ENCODE data around the gene SF3B4.

DNA sequence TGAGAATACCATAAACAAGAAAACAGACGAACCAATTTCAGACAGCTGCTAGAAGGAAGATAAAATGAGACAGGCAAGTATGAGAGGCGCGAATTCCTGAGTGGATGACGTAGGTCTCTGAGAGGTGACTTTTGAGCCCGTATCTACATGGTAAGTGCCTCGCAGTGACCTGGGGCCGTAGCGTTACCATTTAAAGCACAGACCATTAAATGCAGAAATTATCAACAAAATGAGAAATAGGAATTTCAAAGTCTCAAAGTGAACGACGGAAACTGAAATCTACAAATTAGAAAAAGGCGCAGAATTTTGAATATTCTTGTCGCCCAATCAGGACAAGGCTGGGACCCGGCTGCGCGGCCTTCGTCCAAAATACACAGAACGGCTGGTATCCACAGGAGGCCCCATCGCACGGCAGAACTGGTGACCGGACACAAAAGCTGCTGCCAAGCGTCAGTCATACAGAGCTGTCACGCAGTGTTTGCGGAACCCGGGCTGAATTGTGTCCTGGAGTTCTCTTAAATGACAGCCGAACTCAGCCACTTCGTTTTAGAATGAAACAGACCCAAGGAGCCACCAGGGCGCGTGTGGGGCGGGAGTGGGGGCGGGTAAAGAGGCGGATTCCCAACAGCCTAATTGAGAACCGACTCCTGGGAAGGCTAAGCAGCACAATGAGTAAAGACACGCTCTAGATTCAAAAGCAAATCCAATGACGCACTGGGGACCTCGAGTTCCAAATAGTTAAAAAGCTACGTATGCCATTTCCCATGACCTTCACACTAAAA lies 42.1 kb downstream of the SF3B4 start:
- TF ChIP-seq CTCF (IDR thresholded peaks at IDR 0.05; ENCODE audit: low read length) (no peak), EZH2 (IDR thresholded peaks at IDR 0.05; ENCODE audit: borderline replicate concordance, low read length) (no peak)

All from OCI-LY1 (cell line).